Lung microvascular endothelial cell (primary cell): ENCODE results near the gene PSKH1. TPM values are rescaled to one million over a fixed set of nuclear protein-coding genes. Genes with fewer than 3 reads are reported as not detected.

Experiments used
- DNase-seq, 2 donors: peaks; one replicate each; pipeline versions ENCODE4 v3.0.0 to v3.0.0-alpha.2; 2010; ENCODE audit warnings: low read depth in 2 of 2
- total RNA-seq: library from RNA; depleted of rRNA; stranded (reverse); fragments of >200 nt; gene quantifications from 2 replicates; pipeline ENCODE4 v1.2.1, GENCODE V29; 2014

PSKH1 gene
- total RNA-seq, 1 donor from 2014 or later, result 12.9 TPM

GRCh38 chr16:67865318-67865717 lies 27.7 kb upstream of the PSKH1 start:
- peak; percentile 53 to 61 for DNase-seq

GRCh38 chr16:67868290-67868689 lies 24.8 kb upstream of the PSKH1 start:
- no peak for DNase-seq

GRCh38 chr16:67869653-67870052 lies 23.4 kb upstream of the PSKH1 start:
- DNase-seq, result no peak

GRCh38 chr16:67871256-67871655 lies 21.8 kb upstream of the PSKH1 start:
- DNase-seq, result no peak

- no peak for DNase-seq
Measured at GRCh38 chr16:67872131-67872630, 20.9 kb upstream of the PSKH1 start.

- DNase-seq, result peak; percentile 89 to 90
Measured at GRCh38 chr16:67872631-67873434, 20.2 kb upstream of the PSKH1 start, which contains the start of gene EDC4. EDC4 (plus strand) TSS chr16:67873052; CDS start chr16:67873262, 210 bp downstream.

- DNase-seq, result no peak
Measured at GRCh38 chr16:67873435-67874370, 19.4 kb upstream of the PSKH1 start.

GRCh38 chr16:67874372-67874771 lies 18.7 kb upstream of the PSKH1 start:
- no peak for DNase-seq

GRCh38 chr16:67877064-67877463 lies 16.0 kb upstream of the PSKH1 start:
- DNase-seq, result no peak

GRCh38 chr16:67878232-67878631 lies 14.8 kb upstream of the PSKH1 start:
- no peak for DNase-seq

GRCh38 chr16:67878846-67879245 lies 14.2 kb upstream of the PSKH1 start:
- no peak for DNase-seq

- DNase-seq, result no peak
Measured at GRCh38 chr16:67879462-67879861, 13.6 kb upstream of the PSKH1 start.

- no peak for DNase-seq
Measured at GRCh38 chr16:67879936-67880335, 13.1 kb upstream of the PSKH1 start.

- no peak for DNase-seq
Measured at GRCh38 chr16:67880584-67880983, 12.5 kb upstream of the PSKH1 start.

- DNase-seq, result no peak
Measured at GRCh38 chr16:67881621-67882161, 11.4 kb upstream of the PSKH1 start.

- DNase-seq, result peak; percentile 33 to 61
Measured at GRCh38 chr16:67882374-67883145, 10.5 kb upstream of the PSKH1 start.

GRCh38 chr16:67883146-67883871 lies 9.7 kb upstream of the PSKH1 start:
- DNase-seq, result no peak

GRCh38 chr16:67883872-67884261 lies 9.2 kb upstream of the PSKH1 start:
- peak; percentile 60 to 72 for DNase-seq

GRCh38 chr16:67884684-67885083 lies 8.4 kb upstream of the PSKH1 start, which contains the start of gene NRN1L:
NRN1L (plus strand) TSS chr16:67884885; CDS start chr16:67884904, 19 bp downstream.
- peak; percentile 76 to 93 for DNase-seq

- no peak for DNase-seq
Measured at GRCh38 chr16:67885545-67885944, 7.5 kb upstream of the PSKH1 start.
